ENCODE data around the gene ACTL7B. TPM values are rescaled to one million over a fixed set of nuclear protein-coding genes. Genes with fewer than 3 reads are reported as not detected.

Gene ACTL7B
- total RNA-seq, 1 experiment from 2014 or later, result not detected

DNA sequence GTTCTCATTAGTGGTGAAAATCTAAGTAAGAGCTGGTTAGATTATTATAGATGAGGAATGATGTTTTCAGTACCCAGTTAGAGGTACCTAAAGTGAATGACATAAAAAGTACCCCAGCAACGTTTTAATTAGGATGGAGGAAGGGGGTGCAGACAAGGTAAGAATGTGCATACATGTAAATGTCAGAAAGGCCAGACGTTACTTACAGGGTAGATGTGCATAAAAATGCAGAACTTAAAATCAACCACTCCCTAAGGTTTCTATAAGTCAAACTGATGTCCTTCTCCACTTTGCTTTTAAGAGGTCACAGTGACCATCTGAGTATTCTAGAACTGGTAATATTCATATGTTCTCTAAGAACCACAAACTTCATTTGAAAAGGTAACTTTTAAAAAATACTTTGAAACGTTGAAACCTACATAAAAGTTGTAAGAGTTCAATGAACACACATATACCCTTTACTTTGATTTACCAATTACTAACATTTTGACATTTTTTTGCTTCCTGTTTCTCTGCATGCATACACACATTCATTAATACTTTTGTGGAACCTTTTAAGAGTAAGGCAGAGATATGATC, 25.0 kb upstream of the ACTL7B start:
- H3K4me2 ChIP-seq (ENCODE audit: low read depth, low read length, poor library complexity, severe bottlenecking), result no peak overlapping the region
- no peak for DNase-seq
- no peaks in the 10 kb centered on the region for H4K20me1 ChIP-seq (ENCODE audit: insufficient read depth, low read depth, low read length)
- peaks cover 10% of the 10 kb centered on the region for H3K4me1 ChIP-seq (ENCODE audit: low read length)
- H3K79me2 ChIP-seq (ENCODE audit: low read length), result peaks cover 14% of the 10 kb centered on the region
- no peaks in the 10 kb centered on the region for H3K9me2 ChIP-seq (replicated peaks; ENCODE audit: insufficient read depth, low read length)
- no peak overlapping the region for H3K27ac ChIP-seq (ENCODE audit: low read length)
- peaks cover 25% of the 10 kb centered on the region; the same call in 1 of the 2 replicates for H3K36me3 ChIP-seq (ENCODE audit: insufficient read depth, low read length)
- no peak overlapping the region for H3K9ac ChIP-seq (ENCODE audit: low read length)
- no peaks in the 10 kb centered on the region for H3K9me3 ChIP-seq (ENCODE audit: low read length)
- H3K4me3 ChIP-seq (ENCODE audit: low read length), result no peak overlapping the region
- no peaks in the 10 kb centered on the region for H3K27me3 ChIP-seq (ENCODE audit: low read length)
- H2AFZ ChIP-seq (ENCODE audit: low read length), result no peak overlapping the region

DNA sequence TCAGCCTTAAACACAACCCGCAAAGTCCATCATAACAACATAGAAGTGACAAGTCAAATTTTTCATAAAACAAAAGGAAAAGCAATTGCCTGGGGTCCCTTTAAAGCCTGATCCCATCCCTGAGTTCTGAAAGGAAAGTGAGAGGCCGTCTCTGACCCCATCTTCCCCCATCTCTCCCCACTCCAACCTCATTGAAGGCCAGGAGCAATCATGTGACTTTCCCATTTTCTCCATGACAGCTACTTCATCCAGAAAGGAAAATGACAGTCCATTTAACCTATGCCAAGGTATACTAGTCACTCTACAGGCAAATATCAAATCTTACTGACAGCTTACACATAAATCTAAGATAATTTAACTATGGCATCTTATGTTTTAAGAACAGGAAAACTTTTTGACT, 21.7 kb upstream of the ACTL7B start:
- Histone ChIP-seq H3K4me3 (ENCODE audit: low read length) (no peak overlapping the region), H3K4me2 (ENCODE audit: low read depth, low read length, poor library complexity, severe bottlenecking) (no peak overlapping the region), H3K27ac (ENCODE audit: low read length) (no peak overlapping the region), H3K36me3 (ENCODE audit: insufficient read depth, low read length) (peaks cover 53% of the 10 kb centered on the region), H3K79me2 (ENCODE audit: low read length) (no peaks in the 10 kb centered on the region), H2AFZ (ENCODE audit: low read length) (no peak overlapping the region), H3K9me2 (replicated peaks; ENCODE audit: insufficient read depth, low read length) (no peaks in the 10 kb centered on the region), H3K9ac (ENCODE audit: low read length) (no peak overlapping the region), H3K4me1 (ENCODE audit: low read length) (no peaks in the 10 kb centered on the region), H4K20me1 (ENCODE audit: insufficient read depth, low read depth, low read length) (no peaks in the 10 kb centered on the region), H3K9me3 (ENCODE audit: low read length) (no peaks in the 10 kb centered on the region), H3K27me3 (ENCODE audit: low read length) (no peaks in the 10 kb centered on the region)
- DNase-seq, result no peak

DNA sequence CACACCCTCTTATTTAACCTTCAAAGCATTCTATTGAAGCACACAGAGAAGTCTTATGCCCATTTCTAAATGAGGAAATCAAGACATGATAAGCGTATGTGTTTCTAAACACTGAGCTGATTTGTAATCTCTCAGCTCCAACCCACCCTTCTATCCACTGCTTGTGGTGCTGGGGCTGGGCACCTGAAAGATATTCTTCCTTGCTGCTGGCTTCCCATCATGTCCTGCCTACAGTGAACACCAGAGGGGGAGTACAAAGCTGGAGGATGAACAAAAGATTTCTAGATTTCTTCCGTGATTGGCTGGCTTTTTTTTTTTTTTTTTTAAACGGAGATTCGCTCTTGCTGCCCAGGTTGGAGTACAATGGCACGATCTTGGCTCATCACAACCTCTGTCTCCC, 20.6 kb upstream of the ACTL7B start:
- no peak for DNase-seq
- Histone ChIP-seq H4K20me1 (ENCODE audit: insufficient read depth, low read depth, low read length) (no peaks in the 10 kb centered on the region), H3K4me2 (ENCODE audit: low read depth, low read length, poor library complexity, severe bottlenecking) (no peak overlapping the region), H2AFZ (ENCODE audit: low read length) (no peak overlapping the region), H3K4me1 (ENCODE audit: low read length) (no peaks in the 10 kb centered on the region), H3K36me3 (ENCODE audit: insufficient read depth, low read length) (peaks cover 56% of the 10 kb centered on the region), H3K79me2 (ENCODE audit: low read length) (no peaks in the 10 kb centered on the region), H3K9ac (ENCODE audit: low read length) (no peak overlapping the region), H3K9me3 (ENCODE audit: low read length) (no peaks in the 10 kb centered on the region), H3K27ac (ENCODE audit: low read length) (no peak overlapping the region), H3K9me2 (replicated peaks; ENCODE audit: insufficient read depth, low read length) (no peaks in the 10 kb centered on the region), H3K4me3 (ENCODE audit: low read length) (no peak overlapping the region), H3K27me3 (ENCODE audit: low read length) (no peaks in the 10 kb centered on the region)

DNA sequence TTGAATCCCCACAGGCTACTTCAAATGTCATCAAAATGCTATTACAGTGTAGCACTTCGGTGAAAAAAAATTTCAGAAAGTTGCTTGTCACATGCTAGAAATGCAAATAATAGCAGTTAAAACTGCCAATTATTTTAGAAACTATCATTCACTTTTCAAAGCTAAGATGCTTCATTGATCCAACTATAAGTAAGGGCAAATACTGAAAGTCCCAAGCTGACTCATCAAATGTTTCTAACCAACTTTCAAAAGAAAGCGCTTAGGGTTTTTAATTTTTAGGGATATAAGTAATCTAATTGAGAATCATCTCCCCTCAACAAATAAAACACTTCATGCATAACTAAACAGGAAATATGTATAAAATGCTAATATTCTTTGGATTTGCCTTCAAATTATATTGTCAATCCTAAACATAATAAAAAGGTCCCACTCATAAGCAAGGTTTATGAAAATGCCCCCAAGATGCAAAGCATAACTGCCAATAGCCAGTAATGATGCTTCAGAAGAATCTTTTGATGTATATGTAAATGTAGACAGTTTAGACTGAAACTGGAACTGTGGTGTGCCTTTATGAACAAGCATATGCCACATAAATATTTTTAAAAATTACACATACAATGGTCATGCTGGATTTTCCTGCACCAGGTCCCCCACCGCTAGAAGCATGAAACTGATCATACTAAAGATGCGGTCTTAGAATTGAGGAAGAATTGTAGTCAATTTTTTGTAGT, 18.4 kb upstream of the ACTL7B start:
- H3K9me3 ChIP-seq (ENCODE audit: low read length), result no peaks in the 10 kb centered on the region
- no peaks in the 10 kb centered on the region for H3K4me1 ChIP-seq (ENCODE audit: low read length)
- H4K20me1 ChIP-seq (ENCODE audit: insufficient read depth, low read depth, low read length), result no peaks in the 10 kb centered on the region
- no peak overlapping the region for H3K4me3 ChIP-seq (ENCODE audit: low read length)
- no peak overlapping the region for H3K9ac ChIP-seq (ENCODE audit: low read length)
- no peak for DNase-seq
- no peaks in the 10 kb centered on the region for H3K79me2 ChIP-seq (ENCODE audit: low read length)
- H3K27ac ChIP-seq (ENCODE audit: low read length), result no peak overlapping the region
- no peaks in the 10 kb centered on the region for H3K27me3 ChIP-seq (ENCODE audit: low read length)
- peaks cover 57% of the 10 kb centered on the region for H3K36me3 ChIP-seq (ENCODE audit: insufficient read depth, low read length)
- no peaks in the 10 kb centered on the region for H3K9me2 ChIP-seq (replicated peaks; ENCODE audit: insufficient read depth, low read length)
- H3K4me2 ChIP-seq (ENCODE audit: low read depth, low read length, poor library complexity, severe bottlenecking), result no peak overlapping the region
- no peak overlapping the region for H2AFZ ChIP-seq (ENCODE audit: low read length)

DNA sequence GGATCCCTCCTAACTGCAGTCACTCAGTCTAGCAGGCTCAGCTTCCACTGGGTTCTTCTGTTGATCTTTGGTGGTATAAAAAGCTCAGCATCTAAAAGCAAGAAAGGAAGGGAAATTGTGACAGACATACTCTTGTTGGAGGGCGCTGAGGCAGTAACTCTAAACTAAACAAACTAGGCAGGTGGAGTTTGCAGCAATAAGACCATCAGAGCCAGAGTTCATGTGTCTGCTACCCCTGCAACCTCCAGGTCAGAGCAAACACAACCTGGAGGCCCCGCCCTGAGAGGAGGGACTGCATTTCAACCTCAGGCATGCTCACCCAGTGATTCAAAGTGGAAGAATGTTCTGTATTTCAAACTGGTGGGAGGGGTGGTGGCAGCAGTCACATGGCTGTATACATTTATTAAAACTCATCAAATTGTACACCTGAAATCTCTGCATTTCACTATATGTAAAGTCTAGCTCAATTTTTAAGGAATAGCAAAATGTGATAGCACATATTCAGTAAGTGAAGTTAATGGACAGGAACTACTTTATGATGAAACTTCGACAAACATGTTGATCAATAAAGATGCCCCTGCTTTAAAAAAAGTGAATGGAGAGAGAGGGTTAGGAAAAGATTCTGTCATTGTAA, 13.4 kb upstream of the ACTL7B start:
- no peak for DNase-seq
- no peak overlapping the region for H3K4me3 ChIP-seq (ENCODE audit: low read length)
- no peak overlapping the region for H3K4me2 ChIP-seq (ENCODE audit: low read depth, low read length, poor library complexity, severe bottlenecking)
- no peak overlapping the region for H3K9ac ChIP-seq (ENCODE audit: low read length)
- no peaks in the 10 kb centered on the region for H3K79me2 ChIP-seq (ENCODE audit: low read length)
- H3K27me3 ChIP-seq (ENCODE audit: low read length), result no peaks in the 10 kb centered on the region
- H3K9me2 ChIP-seq (replicated peaks; ENCODE audit: insufficient read depth, low read length), result no peaks in the 10 kb centered on the region
- H3K9me3 ChIP-seq (ENCODE audit: low read length), result no peaks in the 10 kb centered on the region
- H3K4me1 ChIP-seq (ENCODE audit: low read length), result no peaks in the 10 kb centered on the region
- H2AFZ ChIP-seq (ENCODE audit: low read length), result no peak overlapping the region
- peaks cover 44% of the 10 kb centered on the region for H3K36me3 ChIP-seq (ENCODE audit: insufficient read depth, low read length)
- H4K20me1 ChIP-seq (ENCODE audit: insufficient read depth, low read depth, low read length), result no peaks in the 10 kb centered on the region
- no peak overlapping the region for H3K27ac ChIP-seq (ENCODE audit: low read length)

DNA sequence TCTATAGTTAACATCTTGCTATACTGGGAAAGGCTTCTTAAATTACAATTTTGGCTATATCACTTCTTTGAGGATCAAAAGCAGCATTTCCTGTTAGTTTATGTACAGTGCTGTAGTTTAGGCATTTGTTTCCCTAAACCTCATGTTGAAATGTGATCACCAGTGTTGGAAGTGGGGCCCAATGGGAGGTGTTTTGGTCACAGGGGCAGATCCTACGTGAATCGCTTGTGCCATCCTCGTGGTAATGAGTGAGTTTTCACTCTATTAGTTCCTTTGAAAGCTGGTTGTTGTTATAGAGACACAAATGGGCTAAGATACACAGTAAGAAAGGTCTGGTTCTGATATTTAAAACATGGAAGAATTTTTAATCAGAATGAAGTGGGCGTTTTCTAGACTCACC, 12.0 kb upstream of the ACTL7B start:
- Histone ChIP-seq H3K9me3 (ENCODE audit: low read length) (no peaks in the 10 kb centered on the region), H3K36me3 (ENCODE audit: insufficient read depth, low read length) (peaks cover 31% of the 10 kb centered on the region), H3K4me3 (ENCODE audit: low read length) (no peak overlapping the region), H2AFZ (ENCODE audit: low read length) (no peak overlapping the region), H3K79me2 (ENCODE audit: low read length) (no peaks in the 10 kb centered on the region), H3K27ac (ENCODE audit: low read length) (no peak overlapping the region), H3K9me2 (replicated peaks; ENCODE audit: insufficient read depth, low read length) (no peaks in the 10 kb centered on the region), H3K4me2 (ENCODE audit: low read depth, low read length, poor library complexity, severe bottlenecking) (no peak overlapping the region), H4K20me1 (ENCODE audit: insufficient read depth, low read depth, low read length) (no peaks in the 10 kb centered on the region), H3K9ac (ENCODE audit: low read length) (no peak overlapping the region), H3K4me1 (ENCODE audit: low read length) (no peaks in the 10 kb centered on the region), H3K27me3 (ENCODE audit: low read length) (no peaks in the 10 kb centered on the region)
- no peak for DNase-seq

DNA sequence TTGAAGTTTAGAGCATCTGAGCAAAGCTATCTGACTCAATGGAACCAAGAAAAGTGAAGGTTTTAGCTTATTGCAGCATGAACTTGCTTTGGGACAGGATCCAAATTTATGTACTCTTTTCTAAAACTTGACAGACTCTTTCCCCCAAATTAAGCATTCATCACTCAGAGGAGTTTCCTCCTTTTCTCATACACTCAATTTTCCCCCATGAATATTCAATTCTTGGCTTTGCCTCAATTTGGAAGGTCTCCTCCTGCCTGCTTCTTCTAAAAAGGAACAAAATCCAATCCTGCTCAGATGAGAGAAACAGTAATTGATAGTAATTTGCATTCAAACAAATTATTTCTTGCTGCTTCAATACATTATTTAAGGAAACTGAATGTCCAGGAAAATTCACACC, 11.3 kb upstream of the ACTL7B start:
- Histone ChIP-seq H3K4me1 (ENCODE audit: low read length) (no peaks in the 10 kb centered on the region), H3K4me2 (ENCODE audit: low read depth, low read length, poor library complexity, severe bottlenecking) (no peak overlapping the region), H3K27me3 (ENCODE audit: low read length) (no peaks in the 10 kb centered on the region), H3K36me3 (ENCODE audit: insufficient read depth, low read length) (peaks cover 28% of the 10 kb centered on the region), H3K9me2 (replicated peaks; ENCODE audit: insufficient read depth, low read length) (no peaks in the 10 kb centered on the region), H3K9me3 (ENCODE audit: low read length) (no peaks in the 10 kb centered on the region), H2AFZ (ENCODE audit: low read length) (no peak overlapping the region), H3K4me3 (ENCODE audit: low read length) (no peak overlapping the region), H3K9ac (ENCODE audit: low read length) (no peak overlapping the region), H4K20me1 (ENCODE audit: insufficient read depth, low read depth, low read length) (no peaks in the 10 kb centered on the region), H3K79me2 (ENCODE audit: low read length) (no peaks in the 10 kb centered on the region), H3K27ac (ENCODE audit: low read length) (no peak overlapping the region)
- DNase-seq, result no peak

DNA sequence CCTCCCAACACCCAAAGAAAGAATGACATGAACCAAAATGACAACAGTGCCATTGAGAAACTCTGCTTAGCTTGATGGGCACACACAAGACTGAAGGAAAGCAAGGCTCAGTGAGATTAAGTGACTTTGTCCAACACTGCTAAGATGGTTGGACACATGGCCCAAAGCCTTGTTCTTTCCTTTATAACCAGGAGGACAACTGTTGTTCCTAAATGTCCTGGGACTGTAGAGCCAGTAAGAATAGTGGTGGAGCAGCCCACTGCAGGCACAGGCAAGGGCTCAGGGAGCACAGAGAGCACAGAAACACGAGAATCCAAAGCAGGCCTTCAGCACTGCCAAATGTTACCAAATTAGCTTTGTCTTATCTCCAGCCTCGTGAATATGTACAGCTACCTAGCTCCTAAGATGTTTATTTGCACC, 10.2 kb upstream of the ACTL7B start:
- no peaks in the 10 kb centered on the region for H3K4me1 ChIP-seq (ENCODE audit: low read length)
- no peaks in the 10 kb centered on the region for H3K79me2 ChIP-seq (ENCODE audit: low read length)
- no peaks in the 10 kb centered on the region for H4K20me1 ChIP-seq (ENCODE audit: insufficient read depth, low read depth, low read length)
- H3K27me3 ChIP-seq (ENCODE audit: low read length), result no peaks in the 10 kb centered on the region
- no peak overlapping the region for H3K4me2 ChIP-seq (ENCODE audit: low read depth, low read length, poor library complexity, severe bottlenecking)
- no peak overlapping the region for H3K9ac ChIP-seq (ENCODE audit: low read length)
- H3K4me3 ChIP-seq (ENCODE audit: low read length), result no peak overlapping the region
- H3K9me2 ChIP-seq (replicated peaks; ENCODE audit: insufficient read depth, low read length), result no peaks in the 10 kb centered on the region
- DNase-seq, result no peak
- peaks cover 19% of the 10 kb centered on the region for H3K36me3 ChIP-seq (ENCODE audit: insufficient read depth, low read length)
- H3K9me3 ChIP-seq (ENCODE audit: low read length), result no peaks in the 10 kb centered on the region
- no peak overlapping the region for H3K27ac ChIP-seq (ENCODE audit: low read length)
- no peak overlapping the region for H2AFZ ChIP-seq (ENCODE audit: low read length)

Data from Karpas-422 (cell line).